ENCODE data around the gene STK39.

DNA sequence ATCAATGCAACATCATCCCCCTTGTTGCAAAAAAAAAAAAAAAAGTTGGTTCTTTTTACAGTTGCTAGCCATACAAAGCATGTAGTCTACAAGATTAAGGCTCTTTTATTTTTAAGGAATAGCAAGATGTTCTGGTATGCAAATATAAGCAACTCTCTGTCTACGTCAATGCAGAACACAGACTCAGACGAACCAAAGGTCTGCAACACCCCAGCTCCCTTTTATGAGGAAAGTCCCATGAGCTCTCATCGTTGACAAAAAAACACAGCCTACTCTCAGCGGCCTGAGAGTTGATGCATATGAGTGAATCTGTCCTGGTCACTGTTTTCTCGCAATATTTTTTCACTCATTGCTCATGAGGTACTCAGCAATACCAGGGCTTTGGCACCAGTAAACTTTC, 112.9 kb downstream of the STK39 start:
- TF ChIP-seq, protein P1, sequence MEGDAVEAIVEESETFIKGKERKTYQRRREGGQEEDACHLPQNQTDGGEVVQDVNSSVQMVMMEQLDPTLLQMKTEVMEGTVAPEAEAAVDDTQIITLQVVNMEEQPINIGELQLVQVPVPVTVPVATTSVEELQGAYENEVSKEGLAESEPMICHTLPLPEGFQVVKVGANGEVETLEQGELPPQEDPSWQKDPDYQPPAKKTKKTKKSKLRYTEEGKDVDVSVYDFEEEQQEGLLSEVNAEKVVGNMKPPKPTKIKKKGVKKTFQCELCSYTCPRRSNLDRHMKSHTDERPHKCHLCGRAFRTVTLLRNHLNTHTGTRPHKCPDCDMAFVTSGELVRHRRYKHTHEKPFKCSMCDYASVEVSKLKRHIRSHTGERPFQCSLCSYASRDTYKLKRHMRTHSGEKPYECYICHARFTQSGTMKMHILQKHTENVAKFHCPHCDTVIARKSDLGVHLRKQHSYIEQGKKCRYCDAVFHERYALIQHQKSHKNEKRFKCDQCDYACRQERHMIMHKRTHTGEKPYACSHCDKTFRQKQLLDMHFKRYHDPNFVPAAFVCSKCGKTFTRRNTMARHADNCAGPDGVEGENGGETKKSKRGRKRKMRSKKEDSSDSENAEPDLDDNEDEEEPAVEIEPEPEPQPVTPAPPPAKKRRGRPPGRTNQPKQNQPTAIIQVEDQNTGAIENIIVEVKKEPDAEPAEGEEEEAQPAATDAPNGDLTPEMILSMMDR (IDR thresholded peaks at IDR 0.05; ENCODE audit: borderline replicate concordance, extremely low read depth, low read length, poor library complexity, severe bottlenecking): no peak
- TF ChIP-seq EZH2 (IDR thresholded peaks at IDR 0.05; ENCODE audit: borderline replicate concordance, low read depth, low read length, severe bottlenecking): no peak
